H9 (cell line): ENCODE results near the gene PDE1C. TPM values are rescaled to one million over a fixed set of nuclear protein-coding genes. Genes with fewer than 3 reads are reported as not detected.

ENCODE experiments used
- DNase-seq: peaks from one replicate; pipeline ENCODE4 v3.0.0-alpha.2; 2017
- H2AFZ ChIP-seq: one replicate; pipeline ENCODE4 v1.6.1; 2013; ENCODE audit warnings: mild to moderate bottlenecking, low read length, control low read depth, moderate library complexity
- H2AK5ac ChIP-seq: 2 replicates; pipeline ENCODE4 v1.6.1; 2013; ENCODE audit warnings: low read length, control low read depth, mixed read lengths; ENCODE audit not compliant: insufficient read length
- H2BK120ac ChIP-seq: one replicate; pipeline ENCODE4 v1.6.1; 2013; ENCODE audit warnings: low read depth, mild to moderate bottlenecking, low read length, control low read depth, inconsistent platforms; ENCODE audit not compliant: poor library complexity, severe bottlenecking
- H2BK12ac ChIP-seq: 2 replicates; pipeline ENCODE4 v1.6.1; 2013; ENCODE audit warnings: low read length, control low read depth, mixed read lengths, low read depth; ENCODE audit not compliant: insufficient read length
- H2BK15ac ChIP-seq: 2 replicates; pipeline ENCODE4 v1.6.1; 2013; ENCODE audit warnings: low read depth, low read length, control low read depth
- H2BK20ac ChIP-seq: one replicate; pipeline ENCODE4 v1.6.1; 2013; ENCODE audit warnings: low read depth, mild to moderate bottlenecking, low read length, control low read depth, inconsistent platforms; ENCODE audit not compliant: poor library complexity, severe bottlenecking
- H2BK5ac ChIP-seq: 2 replicates; pipeline ENCODE4 v1.6.1; 2013; ENCODE audit warnings: low read length, control low read depth, mixed read lengths; ENCODE audit not compliant: insufficient read length
- H3K14ac ChIP-seq: 2 replicates; pipeline ENCODE4 v1.6.1; 2013; ENCODE audit warnings: low read length, control low read depth; ENCODE audit not compliant: insufficient read depth
- H3K18ac ChIP-seq: 2 replicates; pipeline ENCODE4 v1.6.1; 2013; ENCODE audit warnings: low read depth, mild to moderate bottlenecking, mixed read lengths, low read length, control low read depth; ENCODE audit not compliant: insufficient read length
- H3K23ac ChIP-seq: 2 replicates; pipeline ENCODE4 v1.6.1; 2013; ENCODE audit warnings: low read length, control low read depth, mixed read lengths, low read depth; ENCODE audit not compliant: insufficient read length
- H3K23me2 ChIP-seq: 2 replicates; pipeline ENCODE4 v1.6.1; 2013; ENCODE audit warnings: low read depth, mild to moderate bottlenecking, mixed read lengths, low read length, control low read depth; ENCODE audit not compliant: insufficient read length, poor library complexity, severe bottlenecking
- H3K27ac ChIP-seq: 2 replicates; pipeline ENCODE4 v1.5.1; 2013; ENCODE audit warnings: low read length, control low read depth, mixed read lengths, low read depth; ENCODE audit not compliant: insufficient read length
- H3K27me3 ChIP-seq: 2 replicates; pipeline ENCODE4 v1.6.1; 2013; ENCODE audit warnings: low read length, control low read depth, inconsistent platforms; ENCODE audit not compliant: insufficient read depth
- H3K4ac ChIP-seq: 2 replicates; pipeline ENCODE4 v1.6.1; 2013; ENCODE audit warnings: low read depth, mild to moderate bottlenecking, control low read depth, inconsistent platforms, low read length, moderate library complexity
- H3K4me1 ChIP-seq: 2 replicates; pipeline ENCODE4 v1.6.1; 2013; ENCODE audit warnings: low read length, control low read depth, inconsistent platforms; ENCODE audit not compliant: insufficient read depth
- H3K4me2 ChIP-seq: 2 replicates; pipeline ENCODE4 v1.6.1; 2013; ENCODE audit warnings: low read length, control low read depth, mixed read lengths; ENCODE audit not compliant: insufficient read length, insufficient read depth
- H3K56ac ChIP-seq: 2 replicates; pipeline ENCODE4 v1.6.1; 2013; ENCODE audit warnings: low read depth, mild to moderate bottlenecking, mixed read lengths, low read length, control low read depth; ENCODE audit not compliant: insufficient read length
- H3K79me1 ChIP-seq: 2 replicates; pipeline ENCODE4 v1.6.1; 2013; ENCODE audit warnings: low read depth, mild to moderate bottlenecking, moderate library complexity, low read length, control low read depth, inconsistent platforms; ENCODE audit not compliant: insufficient read depth, poor library complexity, severe bottlenecking
- H3K79me2 ChIP-seq: 2 replicates; pipeline ENCODE4 v1.6.1; 2013; ENCODE audit warnings: low read length, control low read depth, inconsistent platforms; ENCODE audit not compliant: insufficient read depth
- H3K9ac ChIP-seq: 2 replicates; pipeline ENCODE4 v1.6.1; 2013; ENCODE audit warnings: low read length, control low read depth, mixed read lengths; ENCODE audit not compliant: insufficient read length; ENCODE audit errors: extremely low read depth
- H3K9me3 ChIP-seq: one replicate; pipeline ENCODE4 v1.6.1; 2013; ENCODE audit warnings: low read depth, low read length, inconsistent platforms; ENCODE audit not compliant: control insufficient read depth
- H3T11ph ChIP-seq: one replicate; pipeline ENCODE4 v1.6.1; 2013; ENCODE audit warnings: mild to moderate bottlenecking, low read length, control low read depth, inconsistent platforms
- H4K20me1 ChIP-seq: one replicate; pipeline ENCODE4 v1.6.1; 2013; ENCODE audit not compliant: control insufficient read depth, insufficient read length, insufficient read depth
- H4K5ac ChIP-seq: 2 replicates; pipeline ENCODE4 v1.6.1; 2013; ENCODE audit warnings: low read depth, mild to moderate bottlenecking, mixed read lengths, low read length, control low read depth; ENCODE audit not compliant: insufficient read length
- H4K8ac ChIP-seq: replicated peaks from 2 replicates; pipeline ENCODE4 v1.6.1; 2013; ENCODE audit warnings: low read length, control low read depth, mixed read lengths, low read depth; ENCODE audit not compliant: insufficient read length
- H4K91ac ChIP-seq: 2 replicates; pipeline ENCODE4 v1.6.1; 2013; ENCODE audit warnings: low read depth, mild to moderate bottlenecking, moderate library complexity, mixed read lengths, low read length, control low read depth; ENCODE audit not compliant: insufficient read length
- H3K27ac Mint-ChIP-seq, 3 experiments: 2 replicates in 2 of 3; 3 replicates in 1 of 3; pipeline ENCODE4 v1.8.0; 2020 to 2021; ENCODE audit warnings: mixed read lengths in 3 of 3, mild to moderate bottlenecking in 1 of 3, moderate library complexity in 1 of 3
- H3K27me3 Mint-ChIP-seq: 2 replicates; pipeline ENCODE4 v1.8.0; 2021; ENCODE audit warnings: low read depth, mild to moderate bottlenecking, moderate library complexity, mixed read lengths
- H3K36me3 Mint-ChIP-seq, 3 experiments: 2 replicates in 2 of 3; 3 replicates in 1 of 3; pipeline ENCODE4 v1.8.0; 2020 to 2021; ENCODE audit warnings: low read depth in 3 of 3, mixed read lengths in 3 of 3; ENCODE audit not compliant: insufficient read depth in 1 of 3
- H3K4me1 Mint-ChIP-seq, 2 experiments: 2 replicates each; pipeline ENCODE4 v1.8.0; 2020; ENCODE audit warnings: mixed read lengths in 2 of 2
- H3K4me3 Mint-ChIP-seq, 2 experiments: 2 replicates in 1 of 2; 3 replicates in 1 of 2; pipeline ENCODE4 v1.8.0; 2020 to 2021; ENCODE audit warnings: mild to moderate bottlenecking in 2 of 2, mixed read lengths in 2 of 2, moderate library complexity in 1 of 2
- H3K9me3 Mint-ChIP-seq, 2 experiments: 2 replicates in 1 of 2; 3 replicates in 1 of 2; pipeline ENCODE4 v1.8.0; 2020; ENCODE audit warnings: mild to moderate bottlenecking in 2 of 2, mixed read lengths in 2 of 2, moderate library complexity in 1 of 2
- CTCF ChIP-seq: fragments of 200-600 bp; sonication (generic); conservative IDR thresholded peaks from 3 replicates; pipeline ENCODE4 v1.8.0; 2021; ENCODE audit warnings: antibody characterized with exemption, mild to moderate bottlenecking
- WGBS: extraction: QIAGEN DNeasy Blood & Tissue Kit; methylation state at CpG from one replicate; pipeline ENCODE4 v1.1.7; 2013; ENCODE audit warnings: missing lambda C conversion rate, low lambda C conversion rate, mixed read lengths; ENCODE audit not compliant: insufficient read length; ENCODE audit errors: extremely low coverage; 5-methylcytosine and 5-hydroxymethylcytosine counted together
- total RNA-seq: library from RNA; stranded (reverse); gene quantifications from 2 replicates; pipeline ENCODE4 v1.2.1, GENCODE V29; 2021

The PDE1C gene
- total RNA-seq, 1 experiment from 2014 or later, result 0.17 TPM

- DNase-seq, result no peak
- Histone ChIP-seq H3K18ac (no peak overlapping the region), H4K20me1 (no peaks in the 10 kb centered on the region), H3K27ac (no peak overlapping the region), H3K4me2 (no peak overlapping the region), H3K79me2 (no peaks in the 10 kb centered on the region), H2BK120ac (no peak overlapping the region), H3K23ac (no peak overlapping the region), H4K5ac (no peak overlapping the region), H3T11ph (no peak overlapping the region), H3K9ac (no peak overlapping the region), H4K8ac (no peak overlapping the region), H3K4ac (no peak overlapping the region), H2BK12ac (no peak overlapping the region), H3K4me1 (no peaks in the 10 kb centered on the region), H2BK15ac (no peak overlapping the region), H2BK5ac (no peak overlapping the region), H3K27me3 (no peaks in the 10 kb centered on the region), H3K23me2 (no peaks in the 10 kb centered on the region), H2BK20ac (no peak overlapping the region), H3K56ac (no peak overlapping the region), H2AK5ac (no peak overlapping the region), H3K79me1 (no peaks in the 10 kb centered on the region), H3K9me3 (no peaks in the 10 kb centered on the region), H3K14ac (no peak overlapping the region), H2AFZ (no peak overlapping the region), H4K91ac (no peak overlapping the region)
- H3K4me1 Mint-ChIP-seq, result peaks cover 2% of the 10 kb centered on the region in 2 experiments; a peak in 1 of 4 replicates
- H3K36me3 Mint-ChIP-seq, result no peaks in the 10 kb centered on the region
- TF ChIP-seq CTCF, result no peak
- H3K9me3 Mint-ChIP-seq, result no peaks in the 10 kb centered on the region; a peak in 1 of 5 replicates
- no peak overlapping the region for H3K27ac Mint-ChIP-seq
- no peak overlapping the region for H3K4me3 Mint-ChIP-seq
- WGBS, result no CpG with 5 or more reads among the region's 10 CpGs
- peaks cover 6% of the 10 kb centered on the region for H3K27me3 Mint-ChIP-seq
These were observed 197.4 kb downstream of the PDE1C start for GRCh38 chr7:31872545-31873370.
